GM19043 (cell line): ENCODE measurements around the gene SLC25A17.
"Not testable (repeated sequence)": the region's sequence is repeated elsewhere in the genome, so short reads cannot be mapped to it uniquely, and the experiment has no call there.

Experiments
- ATAC-seq: cut with Tn5 transposase; IDR thresholded peaks from one replicate; pipeline ENCODE4 v1.9.1; 2021; ENCODE audit warnings: low read depth; ENCODE audit not compliant: unreplicated experiment

SLC25A17 gene

DNA sequence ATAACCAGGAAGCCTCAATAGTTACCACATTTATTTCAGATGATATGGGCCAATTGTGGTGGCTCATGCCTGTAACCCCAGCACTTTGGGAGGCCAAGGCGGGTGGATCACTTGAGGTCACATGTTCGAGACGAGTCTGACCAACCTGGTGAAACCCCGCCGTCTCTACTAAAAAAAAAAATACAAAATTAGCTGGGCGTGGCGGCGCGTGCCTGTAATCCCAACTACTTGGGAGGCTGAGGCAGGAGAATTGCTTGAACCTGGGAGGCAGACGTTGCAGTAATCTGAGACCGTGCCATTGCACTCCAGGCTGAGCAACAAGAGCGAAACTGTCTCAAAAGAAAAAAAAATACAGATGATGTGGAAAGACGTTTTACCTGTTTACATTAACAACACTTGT, 60.3 kb downstream of the SLC25A17 start:
- ATAC-seq: not testable (repeated sequence)

DNA sequence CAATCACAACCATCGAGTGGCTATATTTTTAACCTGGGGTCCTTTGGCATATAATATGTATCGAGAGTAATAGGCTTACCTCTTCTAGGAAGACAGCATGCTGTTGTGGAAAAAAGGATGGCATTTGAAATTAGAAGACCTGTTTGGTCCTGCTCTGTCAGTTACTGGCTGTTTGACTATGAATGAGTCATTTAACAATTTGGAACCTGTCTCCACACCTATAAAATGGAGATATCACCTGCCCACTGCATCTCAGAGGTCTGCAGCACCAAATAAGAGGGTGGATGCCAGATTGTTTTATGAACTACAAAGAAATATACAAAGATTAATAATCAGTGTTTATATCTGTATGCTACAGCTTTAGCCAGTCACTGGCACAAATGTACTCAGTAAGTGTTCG, 60.8 kb downstream of the SLC25A17 start:
- no peak for ATAC-seq

- no peak for ATAC-seq
These were observed 62.1 kb downstream of the SLC25A17 start for GRCh38 chr22:40757071-40757470.

DNA sequence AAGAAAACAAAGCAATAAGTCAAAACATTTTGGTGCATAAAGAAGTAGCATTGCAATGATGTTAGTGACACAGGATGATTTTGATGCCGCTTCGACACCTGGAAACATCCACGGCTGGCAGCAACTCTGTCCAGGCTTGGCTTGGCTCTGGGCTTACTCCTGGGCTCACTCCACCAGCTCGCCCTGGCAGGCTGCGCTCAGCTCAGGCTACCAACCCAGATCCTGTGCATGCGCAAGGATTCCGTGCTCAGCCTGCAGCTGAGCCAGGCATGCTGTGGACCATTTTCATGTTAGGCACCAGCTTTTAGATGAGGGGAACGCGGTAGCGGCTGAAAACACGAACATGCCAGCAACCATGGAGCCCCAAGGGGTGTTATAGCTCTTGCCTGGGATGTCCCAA, 66.0 kb downstream of the SLC25A17 start:
- ATAC-seq: no peak

DNA sequence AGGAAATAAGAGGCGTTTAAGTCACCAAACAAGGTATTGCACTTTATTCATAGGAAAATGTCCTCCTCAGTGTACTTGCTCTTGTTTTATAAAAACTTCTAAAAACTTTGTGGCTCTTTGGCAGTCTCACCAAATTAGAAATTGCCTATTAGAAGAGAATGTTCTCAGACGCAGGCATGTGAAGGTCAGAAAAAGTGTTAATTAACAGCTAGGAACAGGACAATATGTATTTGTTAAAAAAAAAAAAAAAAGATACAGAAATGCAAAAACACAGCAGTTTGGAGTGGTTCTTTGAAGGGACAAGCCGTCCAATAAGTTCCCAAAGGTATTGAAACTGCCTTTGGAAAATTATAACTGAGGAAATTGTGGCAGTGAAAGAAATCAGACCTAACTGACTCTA, 67.9 kb downstream of the SLC25A17 start:
- ATAC-seq: no peak

- no peak for ATAC-seq
These were observed 69.3 kb downstream of the SLC25A17 start for GRCh38 chr22:40749829-40750228.

GRCh38 chr22:40748388-40749355, 70.5 kb downstream of the SLC25A17 start:
- ATAC-seq: no peak

DNA sequence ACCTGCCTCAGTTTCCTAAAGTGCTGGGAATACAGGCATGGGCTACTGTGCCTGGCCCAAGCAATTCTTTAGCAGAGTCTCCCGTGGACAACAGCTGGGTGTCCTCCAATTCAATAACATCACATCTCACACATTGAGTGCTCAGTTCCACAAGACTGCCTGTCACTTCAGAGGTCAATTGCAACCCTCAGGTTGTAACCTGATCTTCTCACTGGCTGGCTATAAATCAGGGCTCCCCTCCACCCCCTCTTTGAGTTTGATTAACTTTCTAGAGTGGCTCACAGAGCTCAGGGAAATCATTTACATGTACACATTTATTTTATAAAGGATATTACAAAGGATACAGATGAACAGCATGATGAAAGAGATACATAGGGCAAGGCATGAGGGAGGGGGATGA, 71.8 kb downstream of the SLC25A17 start:
- no peak for ATAC-seq

GRCh38 chr22:40746428-40747220, 72.5 kb downstream of the SLC25A17 start:
- no peak for ATAC-seq

DNA sequence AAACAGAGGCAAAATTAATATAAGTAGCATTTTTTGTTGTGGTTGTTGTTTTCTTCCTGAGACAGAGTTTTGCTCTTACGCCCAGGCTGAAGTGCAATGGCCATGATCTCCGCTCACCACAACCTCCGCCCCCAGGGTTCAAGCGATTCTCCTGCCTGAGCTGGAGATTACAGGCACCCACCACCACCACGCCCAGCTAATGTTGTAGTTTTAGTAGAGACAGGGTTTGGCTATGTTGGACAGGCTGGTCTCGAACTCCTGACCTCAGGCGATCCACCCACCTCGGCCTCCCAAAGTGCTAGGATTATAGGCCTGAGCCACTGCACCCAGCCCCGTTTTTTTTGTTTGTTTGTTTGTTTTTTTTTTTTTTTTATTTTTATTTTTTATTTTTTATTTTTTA, 75.4 kb downstream of the SLC25A17 start:
- no peak for ATAC-seq

DNA sequence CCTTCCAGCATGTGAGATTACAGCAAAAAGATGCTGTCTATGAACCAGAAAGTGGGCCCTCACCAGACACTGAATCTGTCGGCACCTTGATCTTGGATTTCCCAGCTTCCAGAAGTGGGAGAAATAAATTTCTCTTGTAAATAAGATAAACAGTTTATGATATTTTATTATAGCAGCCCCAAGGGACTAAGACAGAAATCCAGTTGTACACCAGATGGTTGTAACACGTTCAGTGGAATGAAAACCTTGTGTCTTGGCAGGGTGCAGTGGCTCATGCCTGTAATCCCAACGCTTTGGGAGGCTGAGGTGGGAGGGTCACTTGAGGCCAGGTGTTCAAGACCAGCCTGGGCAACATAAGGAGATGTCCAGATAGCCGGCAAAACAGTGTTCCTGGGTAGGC, 78.0 kb downstream of the SLC25A17 start:
- ATAC-seq: no peak

- ATAC-seq: no peak
These were observed 79.4 kb downstream of the SLC25A17 start for GRCh38 chr22:40739721-40740120.

- no peak for ATAC-seq
These were observed 85.2 kb downstream of the SLC25A17 start for GRCh38 chr22:40733919-40734318.

GRCh38 chr22:40732999-40733292, 86.2 kb downstream of the SLC25A17 start:
- ATAC-seq: no peak

- ATAC-seq: no peak
These were observed 89.9 kb downstream of the SLC25A17 start for GRCh38 chr22:40729284-40729683.

GRCh38 chr22:40728731-40729189, 90.4 kb downstream of the SLC25A17 start:
- no peak for ATAC-seq

DNA sequence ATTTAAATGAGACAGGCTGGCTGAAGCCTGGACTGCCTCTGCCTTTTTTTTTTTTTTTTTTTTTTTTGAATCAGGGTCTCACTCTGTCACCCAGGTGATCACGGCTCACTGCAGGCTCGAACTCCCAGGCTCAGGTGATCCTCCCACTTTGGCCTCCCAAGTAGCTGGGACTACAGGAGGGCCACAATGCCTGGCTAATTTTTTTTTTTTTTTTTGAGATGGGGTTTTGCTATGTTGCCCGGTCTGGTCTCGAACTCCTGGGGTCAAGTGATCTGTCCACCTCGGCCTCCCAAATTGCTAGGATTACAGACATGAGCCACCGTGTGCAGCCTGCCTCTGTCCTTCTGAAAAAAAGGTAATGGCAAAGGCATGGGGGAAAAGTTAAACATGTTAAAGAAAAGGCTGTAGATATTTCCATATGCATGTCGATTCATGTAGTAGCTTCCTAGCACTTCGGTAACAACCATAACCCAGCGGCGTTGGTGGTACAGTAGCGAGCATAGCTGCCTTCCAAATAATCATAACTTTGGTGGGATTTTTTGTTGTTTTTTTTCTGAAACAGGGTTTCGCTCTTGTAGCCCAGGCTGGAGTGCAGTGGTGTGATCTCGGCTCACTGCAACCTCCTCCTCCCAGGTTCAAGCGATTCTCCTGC, 91.1 kb downstream of the SLC25A17 start:
- ATAC-seq: no peak

GRCh38 chr22:40727070-40727963, 91.8 kb downstream of the SLC25A17 start:
- no peak for ATAC-seq

DNA sequence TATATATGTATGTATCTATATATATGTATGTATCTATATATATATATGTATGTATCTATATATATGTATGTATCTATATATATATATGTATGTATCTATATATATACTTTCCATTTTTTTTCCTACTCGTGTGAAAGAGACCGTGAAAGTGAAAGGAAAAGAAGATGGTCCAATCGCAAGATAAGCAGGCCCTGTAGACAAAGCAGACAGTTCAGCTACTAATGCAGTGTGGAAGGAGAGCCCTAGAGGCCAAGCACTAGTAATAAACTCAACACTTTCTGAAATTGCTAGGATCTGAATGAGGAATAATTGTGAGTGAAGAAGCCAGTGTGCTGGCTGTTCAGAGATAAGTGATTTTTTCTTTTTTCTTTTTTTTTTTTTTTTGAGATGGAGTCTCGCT, 92.6 kb downstream of the SLC25A17 start:
- ATAC-seq: no peak

DNA sequence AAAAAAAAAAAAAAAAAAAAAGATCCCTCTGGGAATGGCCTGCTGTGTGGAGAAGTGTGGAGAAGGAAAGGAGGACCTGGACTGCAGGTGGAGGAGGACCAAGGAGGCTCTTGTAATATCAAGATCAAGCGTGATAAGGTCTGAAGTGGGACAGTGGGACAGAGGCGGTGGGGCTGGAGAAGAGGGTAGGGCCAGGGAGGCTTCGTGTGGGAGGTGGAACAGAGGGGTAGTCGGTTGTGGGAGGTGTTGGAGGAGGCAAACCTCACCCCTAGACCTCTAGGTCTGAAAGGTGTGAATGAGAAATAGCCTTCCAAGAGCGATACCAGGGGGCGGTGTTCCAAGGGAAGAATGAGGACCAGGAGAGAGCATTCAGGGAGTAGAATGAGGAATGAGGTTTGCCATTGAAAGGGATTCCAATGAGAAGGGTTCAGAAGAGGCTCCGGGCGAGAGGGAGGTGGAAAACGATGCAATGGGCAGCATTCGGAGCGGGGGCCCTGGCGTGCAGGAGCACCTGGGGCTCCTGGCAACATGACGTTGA, 95.7 kb downstream of the SLC25A17 start:
- no peak for ATAC-seq
